CD8-positive, alpha-beta memory T cell (primary cell): ENCODE data around the gene ABHD2. TPM values are rescaled to one million over a fixed set of nuclear protein-coding genes. Genes with fewer than 3 reads are reported as not detected.

Experiments
- CTCF ChIA-PET: fragments of 350-600 bp; sonication (Branson Sonifier 250); formaldehyde crosslinking; loops from one replicate; lab custom pipeline; 2021; ENCODE audit warnings: antibody characterized with exemption; lab: Charles Lee
- POLR2A ChIA-PET: fragments of 350-600 bp; sonication (Branson Sonifier 250); formaldehyde crosslinking; loops from one replicate; lab custom pipeline; 2021; ENCODE audit warnings: antibody characterized with exemption; lab: Charles Lee
- DNase-seq, 5 donors: peaks; one replicate each; pipeline versions ENCODE4 v3.0.0 to v3.0.0-alpha.2; 2020 to 2022; ENCODE audit warnings: mixed read lengths in 1 of 5
- H3K27ac ChIP-seq: one replicate; pipeline ENCODE4 v1.7.0; 2013; ENCODE audit warnings: low read depth, mild to moderate bottlenecking, low read length, moderate library complexity
- H3K27me3 ChIP-seq: 2 replicates; pipeline ENCODE4 v1.7.0; 2013; ENCODE audit warnings: low read length, mild to moderate bottlenecking; ENCODE audit not compliant: insufficient read depth, poor library complexity, severe bottlenecking
- H3K36me3 ChIP-seq: 2 replicates; pipeline ENCODE4 v1.7.0; 2013; ENCODE audit warnings: mild to moderate bottlenecking, low read length, moderate library complexity; ENCODE audit not compliant: insufficient read depth
- H3K4me1 ChIP-seq: 2 replicates; pipeline ENCODE4 v1.7.0; 2013; ENCODE audit warnings: mild to moderate bottlenecking, low read length, moderate library complexity; ENCODE audit not compliant: insufficient read depth
- H3K4me3 ChIP-seq: 2 replicates; pipeline ENCODE4 v1.7.0; 2013; ENCODE audit warnings: mild to moderate bottlenecking, low read length
- H3K9me3 ChIP-seq: 2 replicates; pipeline ENCODE4 v1.7.0; 2013; ENCODE audit warnings: mild to moderate bottlenecking, low read length
- H3K27ac Mint-ChIP-seq, 8 donors: one replicate each; pipeline ENCODE4 v1.8.0; 2020 to 2021; ENCODE audit warnings: mixed read lengths in 8 of 8, mild to moderate bottlenecking in 6 of 8, inconsistent platforms in 3 of 8, moderate library complexity in 3 of 8
- H3K27me3 Mint-ChIP-seq, 2 donors: one replicate each; pipeline ENCODE4 v1.8.0; 2020 to 2021; ENCODE audit warnings: mixed read lengths in 2 of 2, mild to moderate bottlenecking in 1 of 2, moderate library complexity in 1 of 2
- H3K36me3 Mint-ChIP-seq, 3 donors: one replicate each; pipeline ENCODE4 v1.8.0; 2020 to 2021; ENCODE audit warnings: mixed read lengths in 3 of 3, inconsistent platforms in 1 of 3, mild to moderate bottlenecking in 1 of 3
- H3K4me1 Mint-ChIP-seq, 3 donors: one replicate each; pipeline ENCODE4 v1.8.0; 2020 to 2021; ENCODE audit warnings: mixed read lengths in 3 of 3, inconsistent platforms in 1 of 3, mild to moderate bottlenecking in 1 of 3
- H3K4me3 Mint-ChIP-seq, 7 donors: one replicate each; pipeline ENCODE4 v1.8.0; 2020 to 2021; ENCODE audit warnings: mixed read lengths in 7 of 7, mild to moderate bottlenecking in 6 of 7, moderate library complexity in 4 of 7, inconsistent platforms in 2 of 7
- H3K9me3 Mint-ChIP-seq, 5 donors: one replicate each; pipeline ENCODE4 v1.8.0; 2020 to 2022; ENCODE audit warnings: mixed read lengths in 5 of 5, mild to moderate bottlenecking in 3 of 5, moderate library complexity in 2 of 5, inconsistent platforms in 1 of 5
- polyA plus RNA-seq: library from polyadenylated mRNA; unstranded; fragments of 300-500 nt; fragmentation: Illumina TruSeq; gene quantifications from one replicate; pipeline ENCODE4 v1.2.3, GENCODE V29; 2021
- total RNA-seq, 2 experiments: library from RNA; stranded (reverse); gene quantifications; one replicate each; pipeline ENCODE4 v1.2.3, GENCODE V29; 2021

ABHD2 gene
- total and polyA plus RNA-seq, 3 experiments from 2014 or later: 22.9 to 79.8 (median 68.7) TPM

GRCh38 chr15:89068325-89068784 is 19.9 kb upstream of the ABHD2 start:
- no peaks in the 10 kb centered on the region for H3K27me3 ChIP-seq
- Mint-ChIP-seq H3K36me3 (peaks cover 2 to 43% (median 2%) of the 10 kb centered on the region in 3 donors), H3K4me3 (no peak overlapping the region), H3K27me3 (peaks cover 8 to 9% of the 10 kb centered on the region in 2 donors), H3K4me1 (no peaks in the 10 kb centered on the region), H3K27ac (no peak overlapping the region), H3K9me3 (peaks cover 15 to 30% (median 22%) of the 10 kb centered on the region in 5 donors)
- H3K9me3 ChIP-seq: no peaks in the 10 kb centered on the region
- H3K4me3 ChIP-seq: no peak overlapping the region
- H3K27ac ChIP-seq: no peak overlapping the region
- H3K4me1 ChIP-seq: no peaks in the 10 kb centered on the region
- no peaks in the 10 kb centered on the region for H3K36me3 ChIP-seq
- ChIA-PET CTCF (interaction anchor here (0.7 to 1.1 kb wide), 3 partner anchors 11 to 110 kb away, joined by 3 to 8 read pairs (median 3); no protein-coding TSS in a partner anchor), POLR2A (no interaction called here)
- no peak for DNase-seq

GRCh38 chr15:89070197-89071124 is 17.8 kb upstream of the ABHD2 start:
- CTCF ChIA-PET: interaction anchor here (3.0 kb wide), 1 partner anchor 13 kb away, joined by 9 read pairs; no protein-coding TSS in a partner anchor

GRCh38 chr15:89071471-89071870 is 16.8 kb upstream of the ABHD2 start:
- H3K4me1 Mint-ChIP-seq: no peaks in the 10 kb centered on the region
- H3K4me3 Mint-ChIP-seq: no peak overlapping the region
- CTCF ChIA-PET: interaction anchor here (1.1 to 3.0 kb wide), 4 partner anchors 9 to 58 kb away, joined by 3 to 9 read pairs (median 4); no protein-coding TSS in a partner anchor
- H3K36me3 Mint-ChIP-seq: peaks cover 1 to 32% (median 2%) of the 10 kb centered on the region in 3 donors
- Histone ChIP-seq H3K4me1 (no peaks in the 10 kb centered on the region), H3K4me3 (no peak overlapping the region), H3K36me3 (no peaks in the 10 kb centered on the region), H3K9me3 (no peaks in the 10 kb centered on the region), H3K27me3 (no peaks in the 10 kb centered on the region), H3K27ac (no peak overlapping the region)
- peak overlapping the region in 1 of 8 donors; percentile 11 for H3K27ac Mint-ChIP-seq
- POLR2A ChIA-PET: no interaction called here
- H3K27me3 Mint-ChIP-seq: peaks cover 8 to 13% of the 10 kb centered on the region in 2 donors
- DNase-seq: no peak
- H3K9me3 Mint-ChIP-seq: peaks cover 14 to 21% (median 18%) of the 10 kb centered on the region in 5 donors

More at GRCh38 chr15:89070197-89071124, 17.8 kb upstream of the ABHD2 start:
- no peaks in the 10 kb centered on the region for H3K9me3 ChIP-seq
- no peaks in the 10 kb centered on the region for H3K4me1 Mint-ChIP-seq
- H3K4me3 ChIP-seq: no peak overlapping the region
- no peak for DNase-seq
- no peaks in the 10 kb centered on the region for H3K27me3 ChIP-seq
- H3K4me3 Mint-ChIP-seq: no peak overlapping the region
- H3K27me3 Mint-ChIP-seq: peaks cover 8 to 13% of the 10 kb centered on the region in 2 donors
- peaks cover 15 to 30% (median 22%) of the 10 kb centered on the region in 5 donors for H3K9me3 Mint-ChIP-seq
- H3K27ac Mint-ChIP-seq: peak overlapping the region in 1 of 8 donors; percentile 12
- POLR2A ChIA-PET: no interaction called here
- no peaks in the 10 kb centered on the region for H3K4me1 ChIP-seq
- H3K36me3 ChIP-seq: no peaks in the 10 kb centered on the region
- no peak overlapping the region for H3K27ac ChIP-seq
- H3K36me3 Mint-ChIP-seq: peaks cover 2 to 43% (median 3%) of the 10 kb centered on the region in 3 donors

GRCh38 chr15:89072277-89072869 is 15.9 kb upstream of the ABHD2 start:
- no peak overlapping the region for H3K4me3 ChIP-seq
- H3K4me1 ChIP-seq: no peaks in the 10 kb centered on the region
- no peaks in the 10 kb centered on the region for H3K27me3 ChIP-seq
- H3K27ac ChIP-seq: no peak overlapping the region
- H3K27ac Mint-ChIP-seq: no peak overlapping the region
- DNase-seq: no peak
- ChIA-PET CTCF (interaction anchor here (0.8 to 3.0 kb wide), 5 partner anchors 8 to 57 kb away, joined by 3 to 9 read pairs (median 4); no protein-coding TSS in a partner anchor), POLR2A (no interaction called here)
- no peak overlapping the region for H3K4me3 Mint-ChIP-seq
- peaks cover 5 to 13% (median 10%) of the 10 kb centered on the region in 5 donors for H3K9me3 Mint-ChIP-seq
- no peaks in the 10 kb centered on the region for H3K4me1 Mint-ChIP-seq
- H3K27me3 Mint-ChIP-seq: peaks cover 8 to 13% of the 10 kb centered on the region in 2 donors
- H3K36me3 ChIP-seq: no peaks in the 10 kb centered on the region
- H3K36me3 Mint-ChIP-seq: peaks cover 1 to 23% (median 2%) of the 10 kb centered on the region in 3 donors
- no peaks in the 10 kb centered on the region for H3K9me3 ChIP-seq

GRCh38 chr15:89074402-89075012 is 13.7 kb upstream of the ABHD2 start:
- CTCF ChIA-PET: interaction anchor here (0.6 to 0.9 kb wide), 2 partner anchors 17 to 36 kb away, joined by 3 to 4 read pairs; no protein-coding TSS in a partner anchor

GRCh38 chr15:89075101-89075640 is 13.1 kb upstream of the ABHD2 start:
- Histone ChIP-seq H3K27ac (no peak overlapping the region), H3K4me1 (no peaks in the 10 kb centered on the region), H3K4me3 (no peak overlapping the region), H3K36me3 (no peaks in the 10 kb centered on the region), H3K9me3 (no peaks in the 10 kb centered on the region), H3K27me3 (no peaks in the 10 kb centered on the region)
- Mint-ChIP-seq H3K4me3 (no peak overlapping the region), H3K27ac (no peak overlapping the region), H3K36me3 (peaks cover 0 to 7% (median 1%) of the 10 kb centered on the region in 3 donors), H3K27me3 (peaks cover 8 to 15% of the 10 kb centered on the region in 2 donors), H3K9me3 (no peaks in the 10 kb centered on the region), H3K4me1 (no peaks in the 10 kb centered on the region)
- CTCF ChIA-PET: interaction anchor here (0.9 kb wide), 1 partner anchor 17 kb away, joined by 4 read pairs; no protein-coding TSS in a partner anchor
- DNase-seq: no peak
- POLR2A ChIA-PET: no interaction called here

More at GRCh38 chr15:89074402-89075012, 13.7 kb upstream of the ABHD2 start:
- peaks cover 4 to 16% of the 10 kb centered on the region in 2 donors for H3K27me3 Mint-ChIP-seq
- H3K4me3 Mint-ChIP-seq: no peak overlapping the region
- POLR2A ChIA-PET: no interaction called here
- H3K4me1 Mint-ChIP-seq: no peaks in the 10 kb centered on the region
- H3K36me3 Mint-ChIP-seq: peaks cover 0 to 9% (median 1%) of the 10 kb centered on the region in 3 donors
- Histone ChIP-seq H3K27ac (no peak overlapping the region), H3K36me3 (no peaks in the 10 kb centered on the region), H3K9me3 (no peaks in the 10 kb centered on the region), H3K4me1 (no peaks in the 10 kb centered on the region), H3K4me3 (no peak overlapping the region), H3K27me3 (no peaks in the 10 kb centered on the region)
- H3K9me3 Mint-ChIP-seq: no peaks in the 10 kb centered on the region
- DNase-seq: no peak
- H3K27ac Mint-ChIP-seq: no peak overlapping the region

GRCh38 chr15:89075846-89076245 is 12.4 kb upstream of the ABHD2 start:
- Mint-ChIP-seq H3K27ac (no peak overlapping the region), H3K4me3 (no peak overlapping the region), H3K27me3 (peaks cover 8 to 16% of the 10 kb centered on the region in 2 donors), H3K9me3 (no peaks in the 10 kb centered on the region), H3K36me3 (peaks cover 0 to 3% (median 1%) of the 10 kb centered on the region in 3 donors), H3K4me1 (no peaks in the 10 kb centered on the region)
- H3K36me3 ChIP-seq: no peaks in the 10 kb centered on the region
- no peaks in the 10 kb centered on the region for H3K9me3 ChIP-seq
- CTCF ChIA-PET: no interaction called here
- DNase-seq: no peak
- no peaks in the 10 kb centered on the region for H3K4me1 ChIP-seq
- no peak overlapping the region for H3K27ac ChIP-seq
- H3K4me3 ChIP-seq: no peak overlapping the region
- H3K27me3 ChIP-seq: no peaks in the 10 kb centered on the region
- POLR2A ChIA-PET: no interaction called here
